GM19463 (cell line): ENCODE results near the gene CMAS.
"Not testable (repeated sequence)": the region's sequence is repeated elsewhere in the genome, so short reads cannot be mapped to it uniquely, and the experiment has no call there.

Source experiments
- ATAC-seq: cut with Tn5 transposase; IDR thresholded peaks from one replicate; pipeline ENCODE4 v1.9.1; 2021; ENCODE audit warnings: mild to moderate bottlenecking, moderate library complexity; ENCODE audit not compliant: unreplicated experiment

Gene CMAS

DNA sequence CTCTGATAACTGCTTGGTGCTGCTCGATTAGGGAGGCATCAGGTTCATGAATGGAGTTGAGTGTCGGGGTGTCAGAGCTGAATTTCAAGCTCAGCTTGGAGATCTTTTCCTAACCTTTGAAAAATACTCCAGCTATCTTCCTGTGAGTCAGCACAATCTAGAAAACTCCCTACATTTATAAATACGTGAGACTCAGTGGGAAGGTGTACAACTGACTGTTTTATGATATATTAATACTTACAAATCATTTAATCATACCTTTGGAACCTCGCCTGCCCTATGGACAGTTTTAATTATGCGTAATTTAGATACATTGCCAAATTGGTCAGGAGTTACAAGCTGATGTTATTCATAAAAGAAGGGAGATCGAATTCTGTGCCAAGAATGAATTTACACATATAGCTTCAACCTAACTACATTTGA, 961 bp downstream of the CMAS start:
- ATAC-seq: no peak

DNA sequence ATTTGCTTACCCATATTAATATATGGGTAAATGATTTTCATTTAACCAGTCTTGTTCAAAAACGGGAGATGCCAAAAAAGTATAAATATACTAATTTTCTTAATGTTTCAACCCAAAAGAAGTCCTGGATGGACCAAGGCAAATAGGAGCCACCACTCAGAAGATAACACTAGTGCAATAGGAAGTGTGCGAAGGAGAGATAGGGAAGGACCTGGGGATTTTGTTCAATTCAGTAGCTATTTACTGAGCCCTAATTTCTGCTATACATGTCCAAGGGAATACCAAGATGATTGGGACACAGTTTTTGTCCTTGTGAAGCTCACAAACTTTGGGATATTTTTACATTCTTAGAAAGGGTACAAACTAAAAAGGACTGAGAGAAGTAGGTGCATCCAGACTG, 1.5 kb downstream of the CMAS start:
- ATAC-seq: no peak

DNA sequence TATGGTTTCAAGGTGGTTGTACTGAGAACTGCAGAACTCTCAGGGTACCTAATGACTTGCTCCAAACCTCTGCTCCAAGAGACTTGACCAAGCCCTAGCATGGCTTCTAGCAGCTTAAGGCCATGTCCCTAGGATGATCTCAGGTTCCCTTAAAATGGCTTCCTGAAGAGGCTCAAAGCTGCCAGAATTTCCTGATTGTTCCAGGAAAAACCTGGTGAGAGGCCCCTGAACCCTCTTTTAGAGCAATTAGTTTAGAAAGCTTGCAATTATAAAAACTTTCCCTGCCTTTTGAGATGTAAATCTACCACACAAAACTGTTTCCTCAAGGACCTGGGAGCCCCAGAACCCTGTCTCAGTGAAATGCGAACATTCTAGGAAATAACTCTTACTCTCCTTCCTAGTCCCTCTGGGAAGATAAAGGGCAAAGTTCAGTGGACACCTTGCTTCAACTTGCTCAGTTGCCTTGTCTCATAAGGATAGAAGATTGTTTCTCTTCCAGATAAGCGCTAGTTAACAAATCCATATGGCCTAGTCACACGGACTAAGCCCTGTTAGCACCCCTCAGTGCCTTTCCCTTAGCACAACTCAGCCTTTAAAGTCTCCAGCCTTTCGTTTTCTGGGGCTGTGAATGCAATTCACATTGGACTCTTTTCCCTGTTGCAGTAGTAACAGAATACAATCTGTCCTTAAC, 2.5 kb downstream of the CMAS start:
- ATAC-seq: no peak

DNA sequence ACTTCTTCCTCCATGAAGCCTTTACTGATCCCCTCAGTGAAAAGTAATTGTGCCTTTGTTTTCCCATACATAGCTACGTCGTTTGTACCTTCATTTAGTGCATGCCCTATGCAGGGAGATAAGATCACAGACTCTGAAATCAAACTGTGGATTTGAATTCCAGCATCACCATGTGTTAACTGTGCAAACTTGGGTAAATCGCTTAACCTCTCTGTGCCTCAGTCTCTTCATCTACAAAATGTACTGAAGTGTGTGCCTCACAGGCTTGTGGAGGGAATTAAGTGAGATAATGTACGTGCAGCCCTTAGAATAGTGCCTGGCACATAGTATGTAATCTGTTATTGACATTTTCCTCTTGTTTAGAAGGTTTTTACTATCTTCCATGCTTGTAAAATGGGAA, 4.1 kb downstream of the CMAS start:
- ATAC-seq: no peak

DNA sequence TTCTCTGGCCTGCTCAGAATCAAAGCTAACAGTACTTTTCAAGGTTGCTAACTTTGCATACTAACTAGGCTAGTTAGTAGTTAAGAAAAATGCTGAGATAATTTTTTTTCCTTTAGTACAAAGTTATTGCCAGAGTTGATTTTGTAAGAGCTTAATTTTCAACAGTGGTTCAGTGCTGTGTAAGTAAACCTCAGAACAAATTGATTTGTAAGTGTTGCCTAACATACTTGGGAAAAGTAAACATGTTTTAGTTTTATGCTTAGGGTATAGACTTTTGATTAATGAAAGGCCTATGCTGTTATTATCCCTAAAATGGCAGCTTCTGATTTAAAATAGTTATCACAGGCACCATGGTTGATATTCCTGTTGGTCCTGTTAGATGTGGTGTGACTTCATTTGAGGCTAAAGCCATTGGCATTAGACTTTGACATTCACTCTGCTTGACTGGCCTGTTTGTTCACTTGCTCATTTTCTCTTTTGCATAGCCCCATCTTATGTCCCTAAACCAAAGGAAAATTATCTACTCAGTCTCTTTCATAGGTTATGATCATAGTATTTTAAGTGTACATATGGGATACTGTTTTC, 5.2 kb downstream of the CMAS start:
- ATAC-seq: no peak

DNA sequence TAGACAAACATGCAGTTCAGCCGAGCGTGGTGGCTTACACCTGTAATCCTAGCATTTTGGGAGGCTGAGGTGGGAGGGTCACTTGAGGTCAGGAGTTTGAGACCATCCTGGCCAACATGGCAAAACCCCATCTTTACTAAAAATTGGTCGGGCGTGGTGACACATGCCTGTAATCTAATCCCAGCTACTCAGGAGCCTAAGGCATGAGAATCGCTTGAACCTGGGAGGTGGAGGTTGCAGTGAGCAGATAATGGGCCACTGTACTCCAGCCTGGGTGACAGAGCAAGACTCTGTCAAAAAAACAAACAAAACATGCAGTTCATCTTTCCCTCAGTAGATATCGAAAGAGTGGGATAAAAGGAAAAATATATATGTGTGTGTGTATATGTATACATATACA, 7.0 kb downstream of the CMAS start:
- ATAC-seq: not testable (repeated sequence)

DNA sequence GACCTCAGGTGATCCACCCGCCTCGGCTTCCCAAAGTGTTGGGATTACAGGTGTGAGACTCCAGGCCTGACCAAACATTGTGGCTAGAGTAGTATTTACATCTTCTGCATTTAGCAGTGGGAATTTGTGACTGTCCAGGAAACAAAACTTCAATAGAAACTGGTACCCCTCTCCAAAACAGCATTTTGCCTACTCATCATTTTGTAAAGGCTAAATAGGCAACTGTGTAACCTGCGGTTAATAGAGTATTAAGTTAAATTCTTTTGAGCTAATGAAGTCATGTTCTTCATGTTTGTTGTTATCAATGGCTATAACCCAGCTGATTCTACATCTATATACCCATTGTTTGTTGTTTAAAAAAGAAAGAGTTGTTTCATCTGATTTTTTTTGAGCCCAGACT, 8.1 kb downstream of the CMAS start:
- no peak for ATAC-seq

DNA sequence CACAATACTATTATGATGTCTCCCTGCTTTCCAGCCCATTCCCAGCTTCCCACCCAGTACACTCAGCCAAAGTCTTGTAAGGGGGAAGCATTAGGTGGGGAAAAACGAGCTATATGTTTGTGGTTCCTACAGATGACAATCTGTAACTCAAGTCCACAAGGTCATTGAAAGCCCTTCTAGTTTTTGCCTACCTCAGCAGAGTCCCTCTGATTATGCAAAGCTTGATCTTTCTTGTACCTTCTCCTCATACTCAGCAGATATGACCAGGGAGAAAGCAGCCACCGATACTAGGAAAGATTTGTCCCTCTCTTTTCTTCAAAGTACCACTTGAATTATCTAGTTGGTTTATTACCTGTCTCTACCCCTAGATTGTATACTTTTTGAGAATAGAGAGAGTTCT, 10.6 kb downstream of the CMAS start:
- ATAC-seq: no peak

DNA sequence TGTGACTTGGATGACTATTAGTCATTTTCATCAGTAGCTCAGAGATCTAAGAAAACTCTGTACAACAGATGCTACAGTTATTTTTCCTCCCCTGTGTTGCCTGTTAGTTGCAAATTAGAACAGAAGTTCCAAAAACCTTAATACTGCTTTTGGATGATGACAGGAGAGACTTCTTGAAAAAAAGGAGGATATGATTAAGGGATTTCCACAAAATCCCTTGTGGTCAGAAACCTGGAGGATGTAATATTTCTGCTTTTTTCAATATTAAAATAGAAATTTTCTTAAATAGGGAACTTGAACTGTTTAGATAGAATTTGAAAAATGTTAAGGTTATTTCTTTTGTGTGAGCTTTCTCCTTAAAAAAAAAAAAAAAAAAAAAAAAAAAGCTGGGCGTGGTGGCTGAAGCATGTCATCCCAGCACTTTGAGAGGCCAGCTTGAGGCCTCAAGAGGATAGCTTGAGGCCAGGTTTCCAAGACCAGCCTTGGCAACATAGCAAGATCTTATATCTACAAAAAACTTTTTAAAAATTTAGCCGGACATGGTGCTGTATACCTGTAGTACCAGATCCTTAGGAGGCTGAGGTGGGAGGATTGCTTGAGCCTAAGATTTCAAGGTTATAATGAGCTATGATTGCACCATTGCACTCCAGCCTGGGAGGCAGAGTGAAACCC, 14.1 kb downstream of the CMAS start:
- ATAC-seq: no peak

DNA sequence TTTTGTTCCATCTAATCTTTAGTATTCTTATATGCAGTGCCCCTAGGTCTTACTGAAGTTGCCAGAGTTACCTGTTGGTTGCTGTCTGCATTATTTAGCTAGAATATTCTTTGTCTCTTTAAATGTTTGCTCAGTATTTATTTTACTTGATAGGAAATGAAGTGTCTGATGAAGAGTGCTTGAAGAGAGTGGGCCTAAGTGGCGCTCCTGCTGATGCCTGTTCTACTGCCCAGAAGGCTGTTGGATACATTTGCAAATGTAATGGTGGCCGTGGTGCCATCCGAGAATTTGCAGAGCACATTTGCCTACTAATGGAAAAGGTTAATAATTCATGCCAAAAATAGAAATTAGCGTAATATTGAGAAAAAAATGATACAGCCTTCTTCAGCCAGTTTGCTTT, 18.9 kb downstream of the CMAS start:
- ATAC-seq: no peak

DNA sequence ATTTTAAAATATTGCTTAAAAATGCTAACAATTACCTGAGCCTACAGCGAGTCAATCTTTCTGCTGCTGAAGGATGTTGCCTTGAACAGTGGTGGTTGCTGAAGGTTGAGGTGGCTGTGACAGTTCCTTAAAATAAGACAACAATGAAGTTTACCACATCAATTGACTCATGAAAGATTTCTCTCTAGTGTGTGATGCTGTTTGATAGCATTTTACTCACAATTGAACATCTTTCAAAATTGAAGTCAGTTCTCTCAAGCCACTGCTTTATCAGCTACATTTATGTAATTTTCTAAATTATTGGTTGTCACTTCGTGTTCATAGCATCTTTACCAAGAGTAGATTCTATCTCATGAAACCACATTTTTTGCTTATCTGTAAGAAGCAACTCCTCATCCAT, 20.3 kb downstream of the CMAS start:
- ATAC-seq: no peak

DNA sequence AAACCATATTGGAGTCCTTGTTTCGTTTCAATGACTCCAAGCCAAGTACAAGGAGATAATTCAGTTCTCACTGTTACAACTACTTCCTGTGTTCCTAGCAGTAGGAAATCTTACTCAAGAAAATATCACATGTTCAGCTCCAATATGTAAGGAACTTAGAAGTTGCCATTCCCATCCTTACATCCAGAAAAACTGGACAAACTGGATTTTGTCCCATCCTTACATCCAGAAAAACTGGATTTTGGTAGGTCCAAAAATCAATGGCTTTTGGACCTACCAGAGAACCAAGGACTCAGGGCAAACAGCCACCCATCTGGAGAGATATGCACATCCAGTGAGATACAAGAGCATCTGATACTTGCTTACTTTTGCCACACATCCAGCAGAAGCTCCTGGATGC, 23.8 kb downstream of the CMAS start:
- no peak for ATAC-seq

DNA sequence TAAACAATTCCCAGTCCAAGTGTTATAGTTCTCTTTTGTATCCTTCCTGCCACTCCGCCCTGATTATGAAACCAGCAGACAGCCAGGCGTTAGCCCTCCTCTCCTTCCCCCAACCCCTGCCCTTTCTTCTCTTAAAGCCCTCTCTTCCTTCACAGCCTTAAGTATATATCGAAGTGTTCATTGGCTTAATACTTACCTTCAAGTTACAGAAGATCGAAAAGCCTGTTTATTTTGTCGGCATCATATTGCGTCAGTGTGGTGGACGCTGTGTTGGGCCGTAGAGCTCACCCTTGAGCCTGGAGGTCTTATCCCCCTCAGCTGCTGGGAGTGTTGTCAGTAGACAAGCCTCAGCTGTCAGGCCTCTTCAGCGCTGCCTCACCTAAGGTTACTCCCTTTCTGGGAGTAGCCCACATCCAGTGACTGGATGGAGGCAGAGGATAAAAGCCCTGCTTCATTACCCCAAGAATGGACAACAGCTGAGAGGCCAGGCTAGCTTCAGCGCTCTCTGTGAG, 36.2 kb downstream of the CMAS start:
- no peak for ATAC-seq

DNA sequence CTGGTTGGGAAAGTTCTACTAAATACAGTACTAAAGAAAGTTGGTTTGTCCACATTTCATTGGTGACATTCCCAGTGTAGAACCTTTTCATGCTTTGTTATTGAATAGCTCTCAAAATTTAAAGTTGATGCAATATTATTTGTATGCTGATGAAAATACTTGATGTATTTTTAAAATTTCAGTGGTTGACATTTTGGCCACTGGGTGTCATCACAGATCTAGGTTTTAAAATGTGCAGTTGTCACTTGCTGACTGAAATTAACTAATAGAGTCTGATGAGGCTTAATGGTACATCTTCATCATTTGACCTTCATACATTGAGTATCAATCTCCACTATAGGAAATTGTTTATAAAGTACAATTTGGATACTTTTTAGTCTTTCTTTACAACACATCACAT, 37.1 kb downstream of the CMAS start:
- ATAC-seq: no peak

DNA sequence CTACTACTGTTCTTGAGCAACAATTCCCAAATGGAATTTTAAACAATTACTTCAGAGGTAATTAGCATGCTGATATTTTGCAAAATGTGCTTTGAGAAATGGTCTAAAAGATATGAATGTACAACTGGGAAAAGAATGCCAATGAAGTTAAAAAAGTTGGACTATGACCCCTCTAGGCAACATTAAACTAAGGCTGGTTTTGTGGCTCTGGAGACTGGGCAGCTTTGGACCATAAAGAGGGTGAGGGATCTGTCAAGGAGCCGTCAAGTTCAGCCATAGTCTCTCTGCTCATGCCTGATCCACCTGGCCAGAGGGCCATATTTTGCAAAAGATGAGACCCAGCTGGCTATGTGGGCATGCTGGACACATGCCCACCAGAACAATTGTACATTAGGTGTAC, 38.8 kb downstream of the CMAS start:
- no peak for ATAC-seq

DNA sequence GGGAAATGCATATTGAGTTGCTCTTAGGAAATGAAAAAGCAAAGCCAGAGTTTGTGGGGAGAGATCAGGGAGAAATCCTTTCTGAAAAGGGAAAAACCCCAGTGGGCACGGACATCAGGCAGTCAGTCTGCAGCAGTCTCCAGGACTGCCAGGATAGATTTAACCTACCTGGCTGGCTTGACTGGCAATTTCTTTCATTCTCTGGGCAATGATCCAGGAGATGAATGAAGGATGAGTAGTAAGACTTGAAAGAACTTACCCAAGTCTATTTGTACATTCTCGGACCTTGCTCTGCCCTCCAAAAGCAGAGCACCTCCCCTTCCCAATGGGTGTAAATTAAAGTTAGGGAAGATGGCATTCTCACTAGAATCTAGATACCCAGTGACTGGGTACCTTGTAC, 42.9 kb downstream of the CMAS start:
- no peak for ATAC-seq

DNA sequence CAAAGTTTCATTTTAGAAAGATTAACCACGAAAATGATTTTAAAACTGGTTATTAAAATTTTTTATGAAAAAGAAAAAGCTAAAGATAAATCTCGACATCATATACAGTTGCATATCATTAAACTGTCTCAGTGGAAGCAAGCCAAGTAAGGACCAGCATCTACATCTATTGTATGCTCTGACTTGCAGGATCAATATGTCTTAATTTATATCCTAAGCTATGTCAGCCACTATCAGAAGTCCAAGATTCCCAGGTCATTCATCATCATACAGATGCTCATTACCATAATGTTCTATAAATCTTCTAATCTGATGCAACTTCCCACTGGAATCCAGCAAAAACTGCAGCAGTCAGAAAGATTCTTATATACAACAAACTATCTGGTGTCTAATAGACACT, 43.5 kb downstream of the CMAS start:
- ATAC-seq: no peak

DNA sequence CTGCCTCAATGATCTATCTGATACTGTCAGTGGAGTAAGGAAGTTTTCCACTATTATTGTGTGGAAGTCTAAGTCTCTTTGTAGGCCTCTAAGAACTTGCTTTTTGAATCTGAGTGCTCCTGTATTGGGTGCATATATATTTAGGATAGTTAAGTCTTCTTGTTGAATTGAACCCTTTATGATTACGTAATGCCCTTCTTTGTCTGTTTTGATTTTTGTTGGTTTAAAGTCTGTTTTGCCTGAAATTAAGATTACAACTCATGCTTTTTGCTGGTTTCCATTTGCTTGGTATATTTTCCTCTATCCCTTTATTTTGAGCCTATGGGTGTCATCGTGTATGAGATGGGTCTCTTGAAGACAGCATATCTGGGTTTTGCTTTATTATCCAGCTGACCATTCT, 53.0 kb downstream of the CMAS start:
- not testable (repeated sequence) for ATAC-seq

DNA sequence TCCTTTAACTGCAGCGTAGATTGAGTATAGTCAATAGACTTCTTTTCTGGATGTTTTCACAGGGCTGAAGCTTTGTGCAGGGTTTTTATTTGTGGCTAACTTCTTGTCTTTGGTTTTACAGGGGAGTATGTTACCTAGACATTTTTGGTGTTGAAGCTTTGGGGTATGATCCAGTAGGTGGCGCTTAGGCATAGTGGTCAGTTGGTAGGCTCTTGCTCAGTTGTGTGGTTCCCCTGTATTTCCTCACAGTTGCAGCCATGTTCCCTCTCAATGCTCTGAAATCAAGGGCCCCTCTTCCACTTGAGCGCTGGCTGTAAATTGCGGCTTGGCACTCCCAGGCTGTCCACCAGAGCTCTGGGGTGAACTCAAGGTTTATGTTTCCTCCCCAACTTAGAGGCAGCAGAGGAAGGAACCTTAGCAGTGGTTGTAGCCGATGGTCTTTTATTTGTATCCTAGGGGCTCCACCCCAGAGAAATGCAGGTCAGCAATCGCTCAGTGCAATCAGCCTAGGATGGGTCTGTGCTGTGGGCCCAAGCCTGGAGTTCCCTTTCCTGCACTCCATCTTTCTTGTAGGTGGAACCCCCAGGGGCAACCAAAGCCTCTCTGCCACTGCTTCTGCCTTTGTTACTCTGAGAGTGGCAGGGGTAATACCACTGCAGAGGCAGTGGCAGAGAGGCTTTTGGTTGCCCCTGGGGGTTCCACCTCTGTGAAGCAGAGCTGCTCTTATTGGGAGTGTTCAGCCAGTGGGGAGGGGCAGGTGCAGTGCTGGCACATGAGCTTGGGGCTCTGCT, 55.1 kb downstream of the CMAS start:
- ATAC-seq: peak; percentile 47

DNA sequence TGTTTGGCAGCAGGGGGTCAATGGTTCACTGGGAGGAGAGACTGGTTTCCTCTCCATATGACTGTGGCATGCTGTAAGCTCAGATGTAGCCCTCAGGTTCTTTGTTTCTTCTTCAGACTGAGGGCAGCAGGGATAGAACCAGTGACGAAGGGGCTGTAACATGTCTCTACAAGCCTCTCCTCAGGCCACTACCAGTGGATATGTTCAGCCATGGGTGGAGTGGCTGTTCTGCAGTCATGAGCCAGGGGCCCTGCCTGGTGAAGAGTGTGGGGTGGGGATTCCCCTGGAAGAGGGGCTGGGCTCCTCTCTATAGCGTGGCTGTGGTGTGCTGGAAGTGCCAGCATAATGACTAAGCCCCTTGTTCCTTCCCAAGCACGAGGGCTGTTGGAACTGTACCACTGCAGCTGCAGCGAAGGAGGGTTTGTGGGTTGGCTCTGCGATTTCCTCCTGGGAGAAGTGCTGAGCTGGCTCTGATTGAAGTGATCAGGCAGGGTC, 55.8 kb downstream of the CMAS start:
- ATAC-seq: peak; percentile 58

DNA sequence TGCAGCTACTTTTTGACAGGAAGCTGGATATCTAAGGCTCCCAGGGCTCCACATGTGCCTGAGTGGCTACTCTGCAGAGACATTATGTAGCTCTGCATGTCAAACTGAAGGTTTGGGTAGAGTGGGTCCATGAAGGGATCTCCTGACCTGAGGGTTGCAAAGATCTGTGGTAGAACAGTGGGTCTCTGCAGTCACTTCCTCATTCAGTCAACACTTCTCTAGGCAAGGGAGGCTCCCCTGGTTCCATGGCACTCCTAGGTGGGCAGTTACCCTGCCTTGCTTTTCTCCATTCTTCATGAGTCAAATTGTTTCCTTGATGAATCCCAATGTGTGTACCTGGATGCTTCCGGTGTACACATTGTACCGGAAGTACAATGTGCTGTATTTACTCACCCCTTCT, 57.4 kb downstream of the CMAS start:
- no peak for ATAC-seq
